ENCODE results near the gene HTT.

DNA sequence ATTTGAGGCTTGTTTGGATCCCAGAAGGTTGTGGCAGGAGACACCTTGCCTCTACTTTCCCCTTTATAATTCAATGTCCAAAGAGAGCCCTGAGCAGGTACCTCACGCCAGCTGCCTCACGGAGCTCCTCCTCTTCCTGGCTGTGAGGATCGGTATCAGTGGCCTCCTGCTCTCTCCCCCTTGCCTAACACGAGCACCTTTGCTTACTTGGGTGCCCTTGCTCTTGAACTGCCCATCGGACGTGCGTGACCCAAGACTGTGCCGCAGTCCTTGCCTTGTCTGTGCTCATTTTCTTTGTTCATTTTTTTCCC lies 146.7 kb downstream of the HTT start:
- TF ChIP-seq, protein P1, sequence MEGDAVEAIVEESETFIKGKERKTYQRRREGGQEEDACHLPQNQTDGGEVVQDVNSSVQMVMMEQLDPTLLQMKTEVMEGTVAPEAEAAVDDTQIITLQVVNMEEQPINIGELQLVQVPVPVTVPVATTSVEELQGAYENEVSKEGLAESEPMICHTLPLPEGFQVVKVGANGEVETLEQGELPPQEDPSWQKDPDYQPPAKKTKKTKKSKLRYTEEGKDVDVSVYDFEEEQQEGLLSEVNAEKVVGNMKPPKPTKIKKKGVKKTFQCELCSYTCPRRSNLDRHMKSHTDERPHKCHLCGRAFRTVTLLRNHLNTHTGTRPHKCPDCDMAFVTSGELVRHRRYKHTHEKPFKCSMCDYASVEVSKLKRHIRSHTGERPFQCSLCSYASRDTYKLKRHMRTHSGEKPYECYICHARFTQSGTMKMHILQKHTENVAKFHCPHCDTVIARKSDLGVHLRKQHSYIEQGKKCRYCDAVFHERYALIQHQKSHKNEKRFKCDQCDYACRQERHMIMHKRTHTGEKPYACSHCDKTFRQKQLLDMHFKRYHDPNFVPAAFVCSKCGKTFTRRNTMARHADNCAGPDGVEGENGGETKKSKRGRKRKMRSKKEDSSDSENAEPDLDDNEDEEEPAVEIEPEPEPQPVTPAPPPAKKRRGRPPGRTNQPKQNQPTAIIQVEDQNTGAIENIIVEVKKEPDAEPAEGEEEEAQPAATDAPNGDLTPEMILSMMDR (conservative IDR thresholded peaks at IDR 0.05; ENCODE audit: low read depth, low read length): no peak
- TF ChIP-seq EZH2 (IDR thresholded peaks at IDR 0.05; ENCODE audit: low read length, unreplicated experiment): no peak
